Endometrial microvascular endothelial cells (primary cell): Measurements from ENCODE around the gene OOSP2. TPM values are rescaled to one million over a fixed set of nuclear protein-coding genes. Genes with fewer than 3 reads are reported as not detected.
"Not testable (repeated sequence)": the region's sequence is repeated elsewhere in the genome, so short reads cannot be mapped to it uniquely, and the experiment has no call there.

ENCODE experiments used
- in situ Hi-C: cut with HindIII; loops from 2 replicates; pipeline ENCODE4 v1.10.0; 2017; ENCODE audit warnings: low sequenced_read_pairs, low pct_unique_long_range_greater_than_20kb; ENCODE audit errors: inconsistent ontology term
- total RNA-seq: library from RNA; depleted of rRNA; stranded (reverse); fragments of >200 nt; gene quantifications from one replicate; pipeline ENCODE4 v1.2.3, GENCODE V29; 2015; ENCODE audit errors: inconsistent ontology term

OOSP2 gene, protein sequence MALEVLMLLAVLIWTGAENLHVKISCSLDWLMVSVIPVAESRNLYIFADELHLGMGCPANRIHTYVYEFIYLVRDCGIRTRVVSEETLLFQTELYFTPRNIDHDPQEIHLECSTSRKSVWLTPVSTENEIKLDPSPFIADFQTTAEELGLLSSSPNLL
- total RNA-seq = not detected

DNA sequence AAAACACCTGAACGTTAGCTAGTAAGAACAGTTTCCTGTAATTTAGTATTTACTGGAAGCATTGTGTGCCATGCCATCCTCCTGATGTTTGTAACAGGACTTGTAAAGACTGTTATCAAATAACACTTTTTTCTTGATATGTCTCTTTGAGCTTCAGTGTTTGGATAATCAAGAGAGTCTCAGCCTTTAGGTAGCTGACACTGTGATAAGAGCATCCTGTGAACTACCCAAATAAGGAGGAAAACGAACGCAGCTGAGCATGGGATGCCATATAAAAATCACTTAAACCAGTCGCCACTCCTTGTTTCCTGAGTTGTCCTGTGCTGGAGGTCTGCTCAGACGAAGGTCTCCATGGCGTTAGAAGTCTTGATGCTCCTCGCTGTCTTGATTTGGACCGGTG, at the start of gene OOSP2:
Gene OOSP2, plus strand, starts transcription at position 301 of the 400 bp plus-strand sequence. Its CDS starts 51 bp downstream, at position 352.
- in situ Hi-C loops = no loop called here

- in situ Hi-C loops = no loop called here
These were observed 49.8 kb upstream of the OOSP2 start for GRCh38 chr11:59990421-59990820.

GRCh38 chr11:59992425-59992824, 47.8 kb upstream of the OOSP2 start:
- in situ Hi-C loops = no loop called here

- in situ Hi-C loops = no loop called here
These were observed 42.4 kb upstream of the OOSP2 start for GRCh38 chr11:59997800-59998199.

DNA sequence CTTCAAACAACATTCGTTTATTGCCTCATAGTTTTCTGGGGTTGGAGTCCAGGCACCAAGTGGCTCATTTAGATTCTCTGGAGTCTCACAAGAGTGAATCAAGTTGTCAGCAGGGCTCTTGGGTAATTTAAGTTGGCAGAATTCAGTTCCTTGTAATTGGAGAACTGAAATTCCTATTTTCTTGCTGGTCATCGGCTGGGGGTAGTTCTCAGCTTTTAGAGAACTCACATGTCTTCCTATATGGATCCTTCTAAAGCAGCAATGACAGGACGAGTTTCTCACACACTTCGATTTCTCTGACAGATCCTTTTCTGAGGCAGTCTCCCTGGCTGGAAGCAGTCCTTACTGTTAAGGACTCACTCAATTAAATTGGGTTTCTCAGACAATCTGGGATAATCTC, 40.5 kb upstream of the OOSP2 start:
- in situ Hi-C loops = no loop called here

DNA sequence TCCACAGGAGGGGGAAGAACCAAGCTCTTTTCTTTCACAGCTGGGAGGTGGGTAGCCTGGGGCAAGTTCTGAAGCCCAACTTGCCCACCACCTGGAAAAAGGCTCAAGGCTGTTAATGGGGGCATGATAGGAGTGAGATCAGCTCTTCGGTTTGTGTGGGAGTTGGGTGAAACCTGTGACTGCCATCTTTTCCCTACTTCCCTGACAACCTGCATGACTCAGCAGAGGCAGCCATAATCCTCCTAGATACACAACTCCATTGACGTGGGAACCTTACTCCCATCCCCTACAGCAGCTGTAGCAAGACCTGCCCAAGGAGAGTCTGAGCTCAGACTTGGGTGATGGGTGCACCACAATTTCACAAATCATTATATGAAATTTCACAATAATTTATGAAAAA, 36.5 kb upstream of the OOSP2 start:
- in situ Hi-C loops = no loop called here

- in situ Hi-C loops = no loop called here
These were observed 34.8 kb upstream of the OOSP2 start for GRCh38 chr11:60005360-60005759.

- in situ Hi-C loops = no loop called here
These were observed 23.3 kb upstream of the OOSP2 start, which contains the start of gene OOSP4B for GRCh38 chr11:60016881-60017280. TSS of gene OOSP4B (plus strand) at chr11:60017181.

- in situ Hi-C loops = no loop called here
These were observed 22.2 kb upstream of the OOSP2 start for GRCh38 chr11:60018058-60018457.

- in situ Hi-C loops = not testable (repeated sequence)
These were observed 19.8 kb upstream of the OOSP2 start for GRCh38 chr11:60020376-60020775.

GRCh38 chr11:60029015-60029632, 11.1 kb upstream of the OOSP2 start:
- in situ Hi-C loops = no loop called here

- in situ Hi-C loops = not testable (repeated sequence)
These were observed 10.2 kb downstream of the OOSP2 start for GRCh38 chr11:60050422-60050821.

GRCh38 chr11:60050839-60051238, 10.6 kb downstream of the OOSP2 start:
- in situ Hi-C loops = not testable (repeated sequence)

- in situ Hi-C loops = no loop called here
These were observed 16.2 kb downstream of the OOSP2 start, which contains the start of gene MS4A3 for GRCh38 chr11:60056349-60056969. TSS of gene MS4A3 (plus strand) at chr11:60056665. CDS start at chr11:60061161, 4,496 bp downstream.

- in situ Hi-C loops = no loop called here
These were observed 18.8 kb downstream of the OOSP2 start for GRCh38 chr11:60059052-60059451.

DNA sequence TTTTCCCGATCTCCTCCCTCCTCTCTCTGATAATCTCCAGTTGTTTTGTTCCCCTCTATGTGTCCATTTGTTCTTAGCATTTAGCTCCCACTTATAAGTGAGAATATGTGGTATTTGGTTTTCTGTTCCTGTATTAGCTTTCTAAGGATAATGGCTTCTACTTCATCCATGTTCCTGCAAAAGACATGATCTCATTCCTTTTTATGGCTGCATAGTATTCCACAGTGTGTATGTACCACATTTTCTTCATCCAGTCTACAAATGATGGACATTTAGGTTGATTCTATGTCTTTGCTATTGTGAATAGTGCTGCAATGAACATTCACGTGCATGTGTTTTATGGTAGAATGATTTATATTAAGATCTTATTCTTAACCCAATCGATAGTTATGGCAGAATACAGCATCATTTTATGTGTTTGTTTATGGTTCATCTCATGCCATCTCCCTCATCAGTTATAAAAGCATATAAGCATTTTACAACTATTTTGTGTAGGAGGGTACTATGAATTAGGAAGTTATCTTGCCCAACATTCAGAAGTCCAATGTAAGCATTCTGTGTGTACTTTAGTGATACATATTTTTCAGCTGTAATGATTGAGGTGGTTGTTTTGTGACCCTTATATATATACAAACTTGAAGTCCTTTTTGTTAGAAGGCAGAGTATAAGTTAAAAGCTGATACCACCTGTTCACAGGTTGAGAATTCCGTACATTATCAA, 19.5 kb downstream of the OOSP2 start:
- in situ Hi-C loops = no loop called here

- in situ Hi-C loops = no loop called here
These were observed 23.9 kb downstream of the OOSP2 start for GRCh38 chr11:60064111-60064510.

GRCh38 chr11:60065801-60066200, 25.6 kb downstream of the OOSP2 start:
- in situ Hi-C loops = no loop called here

GRCh38 chr11:60069450-60069849, 29.2 kb downstream of the OOSP2 start:
- in situ Hi-C loops = no loop called here

DNA sequence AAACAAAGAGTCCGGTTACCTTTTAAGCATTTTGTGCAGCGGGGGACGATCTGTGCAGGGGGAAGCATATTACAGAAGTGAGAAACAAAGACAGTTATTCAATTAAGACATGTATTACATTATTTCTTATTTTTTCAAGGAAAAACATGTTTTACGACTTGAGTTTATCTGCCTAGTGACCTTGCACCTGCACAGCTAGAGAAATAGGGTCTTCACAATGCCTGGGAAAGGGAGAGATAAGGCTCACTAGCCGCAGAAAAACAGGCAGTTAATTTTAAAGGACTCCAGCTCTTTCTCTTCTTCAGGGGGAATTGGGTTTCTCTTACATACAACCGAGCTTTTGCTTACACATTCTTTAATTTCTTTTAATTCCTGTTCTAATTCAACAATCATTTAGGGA, 31.4 kb downstream of the OOSP2 start:
- in situ Hi-C loops = not testable (repeated sequence)
